HG03196 (cell line): Measurements from ENCODE around the gene CCDC88A.

Experiments
- ATAC-seq: cut with Tn5 transposase; IDR thresholded peaks from one replicate; pipeline ENCODE4 v1.9.1; 2021; ENCODE audit not compliant: unreplicated experiment

Gene CCDC88A

GRCh38 chr2:55425431-55425831, 5.8 kb upstream of the CCDC88A start:
- ATAC-seq: no peak

- ATAC-seq: no peak
Measured at GRCh38 chr2:55422876-55423665, 3.4 kb upstream of the CCDC88A start.

- ATAC-seq: no peak
Measured at GRCh38 chr2:55421326-55421725, 1.7 kb upstream of the CCDC88A start.

- no peak for ATAC-seq
Measured at GRCh38 chr2:55420871-55421270, 1.2 kb upstream of the CCDC88A start.

GRCh38 chr2:55420439-55420725, 726 bp upstream of the CCDC88A start:
- no peak for ATAC-seq

GRCh38 chr2:55419233-55419678, 400 bp downstream of the CCDC88A start:
- peak; percentile 11 for ATAC-seq

GRCh38 chr2:55418512-55419232, 984 bp downstream of the CCDC88A start:
- ATAC-seq: no peak

GRCh38 chr2:55418072-55418471, 1.6 kb downstream of the CCDC88A start:
- no peak for ATAC-seq

- ATAC-seq: no peak
Measured at GRCh38 chr2:55416786-55417568, 2.7 kb downstream of the CCDC88A start.

- ATAC-seq: no peak
Measured at GRCh38 chr2:55415300-55415699, 4.4 kb downstream of the CCDC88A start.

- no peak for ATAC-seq
Measured at GRCh38 chr2:55408918-55409868, 10.5 kb downstream of the CCDC88A start.

- ATAC-seq: no peak
Measured at GRCh38 chr2:55408098-55408882, 11.4 kb downstream of the CCDC88A start.

GRCh38 chr2:55405116-55405515, 14.5 kb downstream of the CCDC88A start:
- ATAC-seq: no peak

GRCh38 chr2:55403256-55403998, 16.2 kb downstream of the CCDC88A start:
- ATAC-seq: no peak

- ATAC-seq: no peak
Measured at GRCh38 chr2:55401124-55401523, 18.5 kb downstream of the CCDC88A start.

- ATAC-seq: no peak
Measured at GRCh38 chr2:55400332-55400731, 19.3 kb downstream of the CCDC88A start.

GRCh38 chr2:55399815-55400214, 19.8 kb downstream of the CCDC88A start:
- no peak for ATAC-seq

- no peak for ATAC-seq
Measured at GRCh38 chr2:55395724-55396605, 23.7 kb downstream of the CCDC88A start.
